Activated CD4-positive, alpha-beta T cell treated with anti-CD3 and anti-CD28 coated beads for 24 hours (primary cell): ENCODE data around the gene PLPPR2.
A peak's percentile ranks its signal among the peaks of the same experiment; 100 is the strongest.
"Not testable (repeated sequence)": the region's sequence is repeated elsewhere in the genome, so short reads cannot be mapped to it uniquely, and the experiment has no call there.

Experiments used
- DNase-seq, 2 donors: peaks; one replicate each; pipeline ENCODE4 v3.0.0-alpha.2; 2020; ENCODE audit warnings: low read depth in 2 of 2

Gene PLPPR2

GRCh38 chr19:11401808-11402543, 46.7 kb downstream of the PLPPR2 start:
- DNase-seq, result no peak

- DNase-seq, result no peak
These were observed 49.5 kb downstream of the PLPPR2 start for GRCh38 chr19:11404588-11405222.

- DNase-seq, result peak in 1 of 2 donors; percentile 39
These were observed 50.8 kb downstream of the PLPPR2 start for GRCh38 chr19:11405846-11406643.

GRCh38 chr19:11406703-11407236, 51.5 kb downstream of the PLPPR2 start:
- DNase-seq, result not testable (repeated sequence)

GRCh38 chr19:11408591-11408990, 53.4 kb downstream of the PLPPR2 start:
- DNase-seq, result no peak

- no peak for DNase-seq
These were observed 55.5 kb downstream of the PLPPR2 start for GRCh38 chr19:11410682-11411081.

GRCh38 chr19:11414544-11414943, 59.3 kb downstream of the PLPPR2 start:
- DNase-seq, result no peak
